Naive thymus-derived CD4-positive, alpha-beta T cell (primary cell): Measurements from ENCODE around the gene BAHD1. TPM values are rescaled to one million over a fixed set of nuclear protein-coding genes. Genes with fewer than 3 reads are reported as not detected.

Experiments
- ATAC-seq: fragments of 150-1000 bp; cut with Tn5 transposase; 2 replicates; pipeline ENCODE4 v1.10.0; 2021; ENCODE audit warnings: mild to moderate bottlenecking, moderate library complexity
- CTCF ChIA-PET: fragments of 350-600 bp; sonication (Branson Sonifier 250); formaldehyde crosslinking; loops from one replicate; lab custom pipeline; 2021; ENCODE audit warnings: antibody characterized with exemption; lab: Charles Lee
- POLR2A ChIA-PET: fragments of 350-600 bp; sonication (Branson Sonifier 250); formaldehyde crosslinking; loops from one replicate; lab custom pipeline; 2021; ENCODE audit warnings: antibody characterized with exemption, inconsistent platforms; lab: Charles Lee
- DNase-seq, 9 donors: peaks; one replicate each; pipeline versions ENCODE4 v3.0.0 to v3.0.0-alpha.2; 2020 to 2022; ENCODE audit warnings: mixed read lengths in 1 of 9
- H3K27ac ChIP-seq: one replicate; pipeline ENCODE4 v1.7.0; 2013; ENCODE audit warnings: mild to moderate bottlenecking, low read depth, low read length, moderate library complexity
- H3K27me3 ChIP-seq, 2 donors: one replicate each; pipeline ENCODE4 v1.7.0; 2013; ENCODE audit warnings: low read length in 2 of 2, mild to moderate bottlenecking in 2 of 2, moderate library complexity in 2 of 2; ENCODE audit not compliant: control insufficient read depth in 2 of 2, insufficient read depth in 2 of 2
- H3K36me3 ChIP-seq, 3 experiments: 1 replicate in 2 of 3; 2 replicates in 1 of 3; pipeline ENCODE4 v1.7.0; 2013; ENCODE audit warnings: low read length in 3 of 3, mild to moderate bottlenecking in 3 of 3, moderate library complexity in 1 of 3; ENCODE audit not compliant: insufficient read depth in 3 of 3, control insufficient read depth in 2 of 3
- H3K4me1 ChIP-seq, 2 donors: one replicate each; pipeline ENCODE4 v1.7.0; 2013; ENCODE audit warnings: low read length in 2 of 2, mild to moderate bottlenecking in 2 of 2, moderate library complexity in 1 of 2; ENCODE audit not compliant: control insufficient read depth in 2 of 2, insufficient read depth in 2 of 2
- H3K4me3 ChIP-seq: 2 replicates; pipeline ENCODE4 v1.7.0; 2013; ENCODE audit warnings: mild to moderate bottlenecking, low read length
- H3K9me3 ChIP-seq, 3 experiments: 1 replicate in 2 of 3; 2 replicates in 1 of 3; pipeline ENCODE4 v1.7.0; 2013; ENCODE audit warnings: low read length in 3 of 3; ENCODE audit not compliant: control insufficient read depth in 2 of 3
- H3K27ac Mint-ChIP-seq, 9 donors: one replicate each; pipeline ENCODE4 v1.8.0; 2020 to 2022; ENCODE audit warnings: mixed read lengths in 9 of 9, mild to moderate bottlenecking in 8 of 9, moderate library complexity in 5 of 9, inconsistent platforms in 2 of 9
- H3K27me3 Mint-ChIP-seq, 5 donors: one replicate each; pipeline ENCODE4 v1.8.0; 2021 to 2022; ENCODE audit warnings: mixed read lengths in 5 of 5, mild to moderate bottlenecking in 1 of 5
- H3K36me3 Mint-ChIP-seq, 5 donors: one replicate each; pipeline ENCODE4 v1.8.0; 2020 to 2022; ENCODE audit warnings: mixed read lengths in 5 of 5, mild to moderate bottlenecking in 3 of 5, inconsistent platforms in 1 of 5
- H3K4me1 Mint-ChIP-seq, 7 donors: one replicate each; pipeline ENCODE4 v1.8.0; 2020 to 2022; ENCODE audit warnings: mixed read lengths in 7 of 7, mild to moderate bottlenecking in 3 of 7, inconsistent platforms in 1 of 7
- H3K4me3 Mint-ChIP-seq, 10 donors: one replicate each; pipeline ENCODE4 v1.8.0; 2020 to 2022; ENCODE audit warnings: mild to moderate bottlenecking in 10 of 10, mixed read lengths in 10 of 10, moderate library complexity in 6 of 10, inconsistent platforms in 2 of 10
- H3K9me3 Mint-ChIP-seq, 11 donors: one replicate each; pipeline ENCODE4 v1.8.0; 2020 to 2022; ENCODE audit warnings: mixed read lengths in 11 of 11, mild to moderate bottlenecking in 4 of 11, inconsistent platforms in 1 of 11, moderate library complexity in 1 of 11
- intact Hi-C, 2 donors: fragments of 100-400 bp; cut with micrococcal nuclease; formaldehyde crosslinking; loops; one replicate each; pipeline ENCODE4 v1.15.1; 2023
- polyA plus RNA-seq, 2 donors: library from polyadenylated mRNA; unstranded; fragments of 300-500 nt; fragmentation: Illumina TruSeq; gene quantifications; one replicate each; pipeline ENCODE4 v1.2.3, GENCODE V29; 2021
- total RNA-seq, 6 experiments: library from RNA in 5 of 6; stranded (reverse) in 5 of 6; gene quantifications; 1 replicate in 5 of 6; 2 replicates in 1 of 6; pipeline ENCODE4 v1.2.3 and lab custom pipeline; 2021 to 2026

BAHD1 gene
- total and polyA plus RNA-seq, 7 experiments from 2014 or later, result 2.2 to 48.8 (median 29.6) TPM

DNA sequence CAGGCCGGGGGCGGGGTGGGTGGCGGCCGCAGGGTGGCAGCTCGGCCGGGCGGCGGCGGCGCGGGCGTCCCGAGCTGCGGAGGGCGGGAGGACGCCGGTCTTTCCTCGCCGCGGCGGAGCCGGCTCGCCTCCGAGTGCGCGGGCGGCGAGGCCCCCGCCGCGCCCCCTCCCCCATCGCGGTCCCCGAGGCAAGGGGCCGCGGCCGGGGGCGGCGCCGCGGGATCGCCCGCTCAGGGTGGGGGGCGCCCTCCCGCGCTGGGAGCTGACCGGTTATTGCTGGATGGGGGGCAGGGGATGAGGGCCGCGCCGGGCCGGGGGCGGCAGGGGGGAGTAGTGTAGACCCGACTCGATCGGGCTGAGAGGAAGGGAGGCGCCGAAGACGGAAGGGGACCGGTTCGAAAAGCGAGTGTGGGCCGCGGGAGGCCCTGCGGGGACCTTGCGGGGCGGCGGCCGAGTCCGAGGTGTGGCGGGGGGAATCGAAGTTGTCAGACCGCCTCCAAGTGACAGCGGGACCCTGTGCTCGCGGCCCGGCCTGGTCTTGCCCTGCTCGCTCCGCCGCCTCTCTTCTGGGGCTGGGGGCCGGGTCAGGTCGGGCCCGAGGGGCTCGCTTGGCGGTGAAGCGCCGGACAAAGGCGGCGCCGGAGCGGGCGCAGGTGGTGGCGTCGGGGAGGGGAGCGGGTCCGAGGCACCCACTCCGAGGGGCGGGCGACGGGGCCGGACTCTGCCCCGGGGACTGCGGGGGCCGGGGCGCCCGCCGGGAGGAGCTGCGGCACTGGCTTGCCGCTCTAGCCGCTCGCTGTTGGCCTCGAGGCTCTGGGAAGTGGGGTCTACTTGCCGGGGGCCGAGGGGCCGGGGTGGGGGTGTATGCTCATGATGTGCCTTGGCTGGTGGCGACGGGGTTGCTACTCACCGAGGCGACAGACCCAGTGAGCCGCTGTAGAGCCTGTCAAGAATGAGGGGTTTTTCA is 1.1 kb downstream of the BAHD1 start:
- intact Hi-C loops, result loop anchor here (1.0 to 5.0 kb wide), 8 partner anchors 9 to 235 kb away; partner anchors contain the start of genes KNL1 (in 2 of the 2), CCDC32 (in 1 of the 2), CHST14 (in 1 of the 2) and KNSTRN (in 1 of the 2)
- no peaks in the 10 kb centered on the region for H3K27me3 ChIP-seq
- peak overlapping the region; percentile 88 to 96 (median 92) for H3K4me3 Mint-ChIP-seq
- POLR2A ChIA-PET, result interaction anchor here (0.9 to 5.3 kb wide), 13 partner anchors 10 to 128 kb away, joined by 3 to 90 read pairs (median 4); partner anchors contain the start of genes CHST14 and IVD
- no peaks in the 10 kb centered on the region for H3K36me3 ChIP-seq
- ATAC-seq (no peak), DNase-seq (peak in 3 of 9 donors; percentile 22 to 48 (median 27))
- H3K27ac Mint-ChIP-seq, result peak overlapping the region; percentile 64 to 96 (median 88)
- peak overlapping the region; percentile 46 for H3K4me3 ChIP-seq
- H3K9me3 Mint-ChIP-seq, result no peaks in the 10 kb centered on the region
- H3K4me1 ChIP-seq, result peaks cover 13 to 37% of the 10 kb centered on the region in 2 donors
- H3K9me3 ChIP-seq, result no peaks in the 10 kb centered on the region
- peak overlapping the region; percentile 72 for H3K27ac ChIP-seq
- peaks cover 42 to 65% (median 59%) of the 10 kb centered on the region in 7 donors for H3K4me1 Mint-ChIP-seq
- peaks cover 15 to 57% (median 18%) of the 10 kb centered on the region in 5 donors for H3K27me3 Mint-ChIP-seq
- CTCF ChIA-PET, result interaction anchor here (1.3 to 2.3 kb wide), 9 partner anchors 9 to 68 kb away, joined by 3 to 14 read pairs (median 5); no protein-coding TSS in a partner anchor
- peaks cover 0 to 12% (median 0%) of the 10 kb centered on the region in 5 donors for H3K36me3 Mint-ChIP-seq

DNA sequence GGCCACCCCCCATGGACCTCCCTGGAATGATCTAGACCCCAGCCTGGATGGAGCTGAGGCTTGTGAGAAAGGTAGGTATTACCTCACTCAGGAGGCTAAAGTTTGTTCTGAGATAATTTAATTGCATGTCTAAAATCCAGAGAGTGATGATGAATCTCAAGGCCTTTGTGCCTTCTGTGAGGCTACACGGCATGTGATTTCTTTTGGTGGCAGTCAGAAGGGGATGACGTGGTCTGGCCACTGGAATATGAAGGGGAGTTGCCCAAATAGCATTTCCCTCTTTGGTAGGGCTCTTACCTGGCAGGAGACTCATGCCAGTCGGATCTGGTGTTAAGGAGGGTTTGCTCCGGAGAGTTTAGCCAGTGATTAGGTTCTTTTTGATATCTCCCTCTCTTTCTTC is 2.5 kb downstream of the BAHD1 start:
- no peaks in the 10 kb centered on the region for H3K9me3 Mint-ChIP-seq
- peak overlapping the region in 8 of 9 donors; percentile 58 to 96 (median 82) for H3K27ac Mint-ChIP-seq
- no peak for ATAC-seq
- Histone ChIP-seq H3K27ac (peak overlapping the region; percentile 72), H3K27me3 (no peaks in the 10 kb centered on the region), H3K36me3 (no peaks in the 10 kb centered on the region), H3K9me3 (no peaks in the 10 kb centered on the region), H3K4me3 (no peak overlapping the region), H3K4me1 (peaks cover 9 to 31% of the 10 kb centered on the region in 2 donors)
- H3K4me1 Mint-ChIP-seq, result peaks cover 35 to 69% (median 60%) of the 10 kb centered on the region in 7 donors
- ChIA-PET CTCF (interaction anchor here (1.3 to 1.8 kb wide), 5 partner anchors 8 to 67 kb away, joined by 4 to 8 read pairs (median 6); no protein-coding TSS in a partner anchor), POLR2A (interaction anchor here (0.9 to 5.3 kb wide), 7 partner anchors 9 to 61 kb away, joined by 3 to 90 read pairs (median 4); partner anchors contain the start of genes CHST14, IVD and KNSTRN)
- H3K36me3 Mint-ChIP-seq, result peaks cover 0 to 12% (median 0%) of the 10 kb centered on the region in 5 donors
- peaks cover 7 to 43% (median 9%) of the 10 kb centered on the region in 5 donors for H3K27me3 Mint-ChIP-seq
- intact Hi-C loops, result loop anchor here in 1 of 2 donors (5.0 kb wide), 1 partner anchor 234 kb away; no protein-coding TSS in a partner anchor
- peak overlapping the region; percentile 88 to 96 (median 92) for H3K4me3 Mint-ChIP-seq
- no peak for DNase-seq

DNA sequence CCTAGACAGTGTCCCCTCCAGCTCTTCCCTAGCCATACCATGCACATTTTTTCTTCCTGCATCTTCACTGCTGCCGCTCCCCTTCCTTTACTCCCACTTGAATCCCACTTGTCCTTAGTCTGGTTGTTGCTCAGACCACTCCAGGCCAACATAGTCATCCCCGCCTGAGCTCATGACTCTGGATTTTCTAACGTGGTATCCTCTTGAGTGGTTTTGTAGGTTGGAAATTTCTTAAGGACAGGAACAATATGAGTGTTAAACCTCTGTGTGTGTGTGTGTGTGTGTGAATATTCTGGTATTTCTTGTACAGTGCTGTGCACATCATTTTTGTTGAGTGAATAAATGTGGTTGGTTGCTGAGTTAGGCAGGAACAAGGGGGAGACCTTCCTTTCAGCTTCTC is 3.1 kb downstream of the BAHD1 start:
- peaks cover under 1 to 37% (median 3%) of the 10 kb centered on the region in 5 donors for H3K27me3 Mint-ChIP-seq
- peak overlapping the region; percentile 72 for H3K27ac ChIP-seq
- POLR2A ChIA-PET, result interaction anchor here (2.4 to 5.3 kb wide), 2 partner anchors 8 to 39 kb away, joined by 7 to 90 read pairs; partner anchors contain the start of gene IVD
- H3K27me3 ChIP-seq, result no peaks in the 10 kb centered on the region
- no peaks in the 10 kb centered on the region for H3K36me3 ChIP-seq
- H3K4me3 Mint-ChIP-seq, result peak overlapping the region; percentile 23 to 96 (median 92)
- H3K4me1 ChIP-seq, result peaks cover 9 to 31% of the 10 kb centered on the region in 2 donors
- intact Hi-C loops, result loop anchor here in 1 of 2 donors (5.0 kb wide), 1 partner anchor 233 kb away; no protein-coding TSS in a partner anchor
- ATAC-seq (no peak), DNase-seq (no peak)
- H3K4me1 Mint-ChIP-seq, result peaks cover 35 to 72% (median 62%) of the 10 kb centered on the region in 7 donors
- no peaks in the 10 kb centered on the region for H3K9me3 Mint-ChIP-seq
- H3K9me3 ChIP-seq, result no peaks in the 10 kb centered on the region
- H3K27ac Mint-ChIP-seq, result peak overlapping the region in 8 of 9 donors; percentile 12 to 91 (median 73)
- CTCF ChIA-PET, result interaction anchor here (1.8 kb wide), 1 partner anchor 9 kb away, joined by 8 read pairs; no protein-coding TSS in a partner anchor
- no peak overlapping the region for H3K4me3 ChIP-seq
- peaks cover 0 to 12% (median 0%) of the 10 kb centered on the region in 5 donors for H3K36me3 Mint-ChIP-seq

DNA sequence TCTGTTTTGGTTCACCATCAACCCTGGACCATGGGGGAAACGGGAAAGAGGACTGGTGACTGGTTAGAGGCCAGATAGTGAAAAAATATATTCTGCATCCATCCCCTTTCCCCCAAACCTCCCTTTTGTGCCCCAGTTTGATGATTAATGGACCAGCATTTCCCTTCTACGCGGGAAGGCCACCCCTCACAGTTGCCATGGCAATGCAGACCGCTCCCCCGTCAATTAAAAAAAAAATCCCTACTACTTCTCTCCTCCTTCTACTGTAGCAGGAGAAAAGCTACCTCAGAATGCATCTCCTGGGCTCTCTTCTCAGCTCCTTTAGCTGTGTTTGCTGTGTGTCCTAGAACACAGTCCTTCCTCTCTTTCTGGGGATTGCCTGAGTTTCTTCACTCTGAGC is 4.0 kb downstream of the BAHD1 start:
- POLR2A ChIA-PET, result interaction anchor here (1.1 to 1.2 kb wide), 2 partner anchors 9 to 39 kb away, joined by 3 to 4 read pairs; partner anchors contain the start of gene IVD
- H3K4me3 Mint-ChIP-seq, result peak overlapping the region in 5 of 10 donors; percentile 8 to 91 (median 33)
- Histone ChIP-seq H3K4me3 (no peak overlapping the region), H3K27me3 (no peaks in the 10 kb centered on the region), H3K9me3 (no peaks in the 10 kb centered on the region), H3K4me1 (peaks cover 9 to 27% of the 10 kb centered on the region in 2 donors), H3K36me3 (no peaks in the 10 kb centered on the region), H3K27ac (peak overlapping the region; percentile 27)
- DNase-seq (no peak), ATAC-seq (no peak)
- peak overlapping the region in 6 of 9 donors; percentile 8 to 81 (median 23) for H3K27ac Mint-ChIP-seq
- intact Hi-C loops, result loop anchor here in 1 of 2 donors (5.0 kb wide), 1 partner anchor 233 kb away; no protein-coding TSS in a partner anchor
- CTCF ChIA-PET, result interaction anchor here (1.2 kb wide), 1 partner anchor 10 kb away, joined by 3 read pairs; no protein-coding TSS in a partner anchor
- H3K4me1 Mint-ChIP-seq, result peaks cover 36 to 78% (median 66%) of the 10 kb centered on the region in 7 donors
- peaks cover 0 to 15% (median 0%) of the 10 kb centered on the region in 5 donors for H3K36me3 Mint-ChIP-seq
- no peaks in the 10 kb centered on the region for H3K9me3 Mint-ChIP-seq
- H3K27me3 Mint-ChIP-seq, result peaks cover 0 to 28% (median 0%) of the 10 kb centered on the region in 5 donors

- DNase-seq (no peak), ATAC-seq (no peak)
- Histone ChIP-seq H3K36me3 (no peaks in the 10 kb centered on the region), H3K27me3 (no peaks in the 10 kb centered on the region), H3K27ac (no peak overlapping the region), H3K9me3 (no peaks in the 10 kb centered on the region), H3K4me3 (no peak overlapping the region), H3K4me1 (peaks cover 9 to 30% of the 10 kb centered on the region in 2 donors)
- intact Hi-C loops, result no loop called here
- Mint-ChIP-seq H3K36me3 (peaks cover 0 to 13% (median 0%) of the 10 kb centered on the region in 5 donors), H3K27me3 (peaks cover 0 to 20% (median 0%) of the 10 kb centered on the region in 5 donors), H3K27ac (peak overlapping the region in 6 of 9 donors; percentile 11 to 81 (median 54)), H3K4me1 (peaks cover 38 to 81% (median 68%) of the 10 kb centered on the region in 7 donors), H3K9me3 (no peaks in the 10 kb centered on the region), H3K4me3 (peak overlapping the region in 3 of 10 donors; percentile 16 to 91 (median 27))
- POLR2A ChIA-PET, result interaction anchor here (0.7 to 1.2 kb wide), 4 partner anchors 8 to 118 kb away, joined by 3 to 4 read pairs (median 4); partner anchors contain the start of gene IVD
- CTCF ChIA-PET, result interaction anchor here (1.2 kb wide), 2 partner anchors 9 to 61 kb away, joined by 3 to 4 read pairs; no protein-coding TSS in a partner anchor
Observed at GRCh38 chr15:40445421-40445922, 4.7 kb downstream of the BAHD1 start.
